Urinary bladder (tissue), 4 donors: Measurements from ENCODE around the gene FBXO38. TPM values are rescaled to one million over a fixed set of nuclear protein-coding genes. Genes with fewer than 3 reads are reported as not detected.

Source experiments
- DNase-seq: peaks from one replicate; pipeline ENCODE4 v3.0.0-alpha.2; 2015; ENCODE audit errors: extremely low spot score
- H3K27ac ChIP-seq: one replicate; pipeline ENCODE4 v1.5.1; 2013; ENCODE audit warnings: low read depth, mild to moderate bottlenecking, moderate library complexity
- H3K36me3 ChIP-seq: one replicate; pipeline ENCODE4 v1.6.1; 2013; ENCODE audit warnings: mild to moderate bottlenecking, moderate library complexity; ENCODE audit not compliant: insufficient read depth
- H3K4me1 ChIP-seq: one replicate; pipeline ENCODE4 v1.6.1; 2013; ENCODE audit warnings: mild to moderate bottlenecking, moderate library complexity; ENCODE audit not compliant: insufficient read depth
- H3K4me3 ChIP-seq: one replicate; pipeline ENCODE4 v1.5.1; 2013; ENCODE audit warnings: low read depth, low read length
- WGBS: extraction: QIAGEN DNeasy Blood & Tissue Kit; methylation state at CpG from one replicate; pipeline ENCODE4 v1.1.7; 2013; 5-methylcytosine and 5-hydroxymethylcytosine counted together
- polyA plus RNA-seq: library from polyadenylated mRNA; stranded (reverse); fragments of 200-250 nt; gene quantifications from one replicate; pipeline ENCODE4 v1.2.3, GENCODE V29; 2013
- total RNA-seq: library from RNA; depleted of rRNA; stranded (reverse); fragments of >200 nt; gene quantifications from one replicate; pipeline ENCODE4 v1.2.3, GENCODE V29; 2014
- donor health status: healthy with polysubstance abuse.
- donor health status: healthy.

Gene FBXO38
- total and polyA plus RNA-seq, 2 donors = 16.6 to 80.1 TPM

GRCh38 chr5:148372166-148372725 lies 11.5 kb upstream of the FBXO38 start:
- 38% methylated on average over 2 of the region's 2 CpGs for WGBS
- Histone ChIP-seq H3K36me3 (no peaks in the 10 kb centered on the region), H3K4me3 (no peak overlapping the region), H3K27ac (no peak overlapping the region), H3K4me1 (no peaks in the 10 kb centered on the region)
- DNase-seq = no peak

- Histone ChIP-seq H3K36me3 (no peaks in the 10 kb centered on the region), H3K4me3 (no peak overlapping the region), H3K4me1 (no peaks in the 10 kb centered on the region), H3K27ac (no peak overlapping the region)
- DNase-seq = no peak
Measured at GRCh38 chr5:148372893-148373292, 10.9 kb upstream of the FBXO38 start.

- Histone ChIP-seq H3K36me3 (no peaks in the 10 kb centered on the region), H3K27ac (no peak overlapping the region), H3K4me1 (no peaks in the 10 kb centered on the region), H3K4me3 (no peak overlapping the region)
- WGBS = 73% methylated on average over 3 of the region's 3 CpGs
- DNase-seq = no peak
Measured at GRCh38 chr5:148374690-148375360, 8.9 kb upstream of the FBXO38 start.

- no peaks in the 10 kb centered on the region for H3K4me1 ChIP-seq
- WGBS = 88% methylated on average over 4 of the region's 4 CpGs
- H3K4me3 ChIP-seq = no peak overlapping the region
- H3K27ac ChIP-seq = no peak overlapping the region
- no peaks in the 10 kb centered on the region for H3K36me3 ChIP-seq
- no peak for DNase-seq
Measured at GRCh38 chr5:148376198-148376597, 7.6 kb upstream of the FBXO38 start.

GRCh38 chr5:148378670-148379069 lies 5.1 kb upstream of the FBXO38 start:
- no peak overlapping the region for H3K4me3 ChIP-seq
- H3K4me1 ChIP-seq = no peaks in the 10 kb centered on the region
- no peak for DNase-seq
- H3K27ac ChIP-seq = no peak overlapping the region
- WGBS = 90% methylated on average over 3 of the region's 3 CpGs
- H3K36me3 ChIP-seq = no peaks in the 10 kb centered on the region

- H3K36me3 ChIP-seq = no peaks in the 10 kb centered on the region
- no peak overlapping the region for H3K4me3 ChIP-seq
- no peaks in the 10 kb centered on the region for H3K4me1 ChIP-seq
- no peak for DNase-seq
- H3K27ac ChIP-seq = no peak overlapping the region
Measured at GRCh38 chr5:148379340-148379739, 4.4 kb upstream of the FBXO38 start.

GRCh38 chr5:148381906-148382305 lies 1.9 kb upstream of the FBXO38 start:
- Histone ChIP-seq H3K27ac (no peak overlapping the region), H3K4me1 (no peaks in the 10 kb centered on the region), H3K4me3 (no peak overlapping the region), H3K36me3 (no peaks in the 10 kb centered on the region)
- DNase-seq = no peak
- 94% methylated on average over 3 of the region's 3 CpGs for WGBS

GRCh38 chr5:148382961-148383360 lies 797 bp upstream of the FBXO38 start:
- no peak for DNase-seq
- 47% methylated on average over 4 of the region's 4 CpGs for WGBS
- no peak overlapping the region for H3K27ac ChIP-seq
- H3K4me3 ChIP-seq = peak overlapping the region; percentile 77
- H3K4me1 ChIP-seq = no peaks in the 10 kb centered on the region
- H3K36me3 ChIP-seq = no peaks in the 10 kb centered on the region

GRCh38 chr5:148384380-148384737 lies 601 bp downstream of the FBXO38 start:
- 3% methylated on average over 6 of the region's 6 CpGs for WGBS

GRCh38 chr5:148385094-148385493 lies 1.3 kb downstream of the FBXO38 start:
- Histone ChIP-seq H3K4me1 (no peaks in the 10 kb centered on the region), H3K27ac (no peak overlapping the region), H3K4me3 (no peak overlapping the region), H3K36me3 (no peaks in the 10 kb centered on the region)
- WGBS = 93% methylated on average over 1 of the region's 1 CpG
- DNase-seq = no peak

More at GRCh38 chr5:148384380-148384737, 601 bp downstream of the FBXO38 start:
- Histone ChIP-seq H3K36me3 (no peaks in the 10 kb centered on the region), H3K4me1 (no peaks in the 10 kb centered on the region), H3K27ac (peak overlapping the region; percentile 88), H3K4me3 (peak overlapping the region; percentile 77)
- no peak for DNase-seq

GRCh38 chr5:148386041-148386440 lies 2.3 kb downstream of the FBXO38 start:
- Histone ChIP-seq H3K4me3 (no peak overlapping the region), H3K4me1 (no peaks in the 10 kb centered on the region), H3K36me3 (no peaks in the 10 kb centered on the region), H3K27ac (no peak overlapping the region)
- WGBS = 96% methylated on average over 1 of the region's 1 CpG
- no peak for DNase-seq

GRCh38 chr5:148387325-148387724 lies 3.6 kb downstream of the FBXO38 start:
- no peak for DNase-seq
- no peak overlapping the region for H3K4me3 ChIP-seq
- 64% methylated on average over 3 of the region's 3 CpGs for WGBS
- no peak overlapping the region for H3K27ac ChIP-seq
- H3K36me3 ChIP-seq = no peaks in the 10 kb centered on the region
- no peaks in the 10 kb centered on the region for H3K4me1 ChIP-seq

- Histone ChIP-seq H3K27ac (no peak overlapping the region), H3K36me3 (no peaks in the 10 kb centered on the region), H3K4me1 (no peaks in the 10 kb centered on the region), H3K4me3 (no peak overlapping the region)
- DNase-seq = no peak
- 32% methylated on average over 1 of the region's 1 CpG for WGBS
Measured at GRCh38 chr5:148388696-148389095, 4.9 kb downstream of the FBXO38 start.

- Histone ChIP-seq H3K27ac (no peak overlapping the region), H3K4me1 (no peaks in the 10 kb centered on the region), H3K36me3 (no peaks in the 10 kb centered on the region), H3K4me3 (no peak overlapping the region)
- DNase-seq = no peak
- WGBS = 83% methylated on average over 5 of the region's 5 CpGs
Measured at GRCh38 chr5:148390914-148391313, 7.2 kb downstream of the FBXO38 start.

- no peaks in the 10 kb centered on the region for H3K4me1 ChIP-seq
- WGBS = 51% methylated on average over 1 of the region's 1 CpG
- DNase-seq = no peak
- H3K4me3 ChIP-seq = no peak overlapping the region
- H3K36me3 ChIP-seq = no peaks in the 10 kb centered on the region
- no peak overlapping the region for H3K27ac ChIP-seq
Measured at GRCh38 chr5:148391422-148391821, 7.7 kb downstream of the FBXO38 start.
